Brain pericyte (primary cell): Measurements from ENCODE around the gene SSH2.
"Not testable (repeated sequence)": the region's sequence is repeated elsewhere in the genome, so short reads cannot be mapped to it uniquely, and the experiment has no call there.

ENCODE experiments used
- DNase-seq: peaks from one replicate; pipeline ENCODE4 v3.0.0-alpha.2; 2012; ENCODE audit warnings: low read depth, low spot score

The SSH2 gene

DNA sequence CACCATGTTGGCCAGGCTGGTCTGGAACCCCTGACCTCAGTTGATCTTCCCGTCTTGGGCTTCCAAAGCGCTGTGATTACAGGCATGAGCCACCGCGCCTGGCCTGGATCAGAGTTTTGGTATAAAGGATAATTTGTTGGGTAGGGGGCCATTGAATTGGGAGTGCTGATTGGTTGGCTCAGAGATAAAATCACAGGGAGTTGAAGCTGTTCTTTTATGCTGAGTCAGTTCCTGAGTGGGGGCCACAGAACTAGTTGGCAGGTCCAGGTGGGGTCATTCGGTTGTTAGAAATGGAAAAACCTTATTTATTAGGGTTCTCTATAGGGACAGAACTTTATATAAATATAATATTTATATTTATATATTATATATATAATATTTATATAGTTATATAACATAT lies 147.1 kb downstream of the SSH2 start:
- no peak for DNase-seq

DNA sequence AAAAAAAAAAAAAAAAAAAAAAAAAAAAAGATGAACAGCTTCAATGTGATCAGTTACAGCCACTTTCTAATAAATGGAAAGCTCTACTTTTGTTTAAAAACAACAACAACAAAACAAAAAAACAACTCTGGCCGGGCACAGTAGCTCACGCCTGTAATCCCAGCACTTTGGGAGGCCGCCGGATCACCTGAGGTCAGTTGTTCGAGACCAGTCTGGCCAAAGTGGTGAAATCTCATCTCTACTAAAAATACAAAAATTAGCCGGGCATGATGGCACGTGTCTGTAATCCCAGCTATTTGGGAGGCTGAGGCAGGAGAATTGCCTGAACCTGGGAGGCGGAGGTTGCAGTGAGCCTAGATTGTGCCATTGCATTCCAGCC lies 150.2 kb downstream of the SSH2 start:
- not testable (repeated sequence) for DNase-seq

DNA sequence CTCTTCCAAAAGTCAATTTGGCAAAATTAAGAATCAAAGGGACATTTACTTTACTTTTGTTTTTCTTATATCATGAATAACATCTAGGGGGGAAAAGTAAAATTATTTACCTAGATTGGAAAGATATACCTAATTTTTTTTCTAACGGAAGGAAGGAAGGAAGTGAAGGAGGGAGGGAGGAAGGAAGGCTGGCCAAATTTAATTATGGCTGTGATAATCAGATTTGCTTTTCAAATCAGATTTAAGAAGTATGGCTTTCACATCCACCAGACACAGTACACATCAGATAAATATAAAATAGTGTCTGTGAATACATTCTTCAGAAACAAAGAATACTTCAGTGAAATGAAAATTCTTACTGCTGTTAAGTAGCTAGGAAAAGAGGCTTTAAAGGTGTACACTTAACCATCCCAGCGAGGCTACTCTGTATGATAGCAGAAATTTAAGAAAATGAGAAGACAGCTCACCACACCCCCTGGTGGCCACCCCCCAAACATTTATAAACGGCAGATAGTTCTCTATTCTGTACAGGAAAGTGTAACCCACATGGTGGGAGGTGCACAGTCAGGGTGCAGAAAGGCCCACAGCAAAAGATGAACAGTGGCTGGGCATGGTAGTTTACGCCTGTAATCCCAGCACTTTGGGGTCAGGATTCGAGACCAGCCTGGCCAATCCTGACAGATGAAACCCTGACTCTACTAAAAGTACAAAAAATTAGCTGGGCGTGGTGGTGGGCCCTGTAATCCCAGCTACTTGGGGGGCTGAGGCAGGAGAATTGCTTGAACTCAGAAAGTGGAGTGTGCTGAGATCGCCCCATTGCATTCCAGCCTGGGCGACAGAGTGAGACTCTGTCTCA lies 150.8 kb downstream of the SSH2 start:
- DNase-seq: no peak

DNA sequence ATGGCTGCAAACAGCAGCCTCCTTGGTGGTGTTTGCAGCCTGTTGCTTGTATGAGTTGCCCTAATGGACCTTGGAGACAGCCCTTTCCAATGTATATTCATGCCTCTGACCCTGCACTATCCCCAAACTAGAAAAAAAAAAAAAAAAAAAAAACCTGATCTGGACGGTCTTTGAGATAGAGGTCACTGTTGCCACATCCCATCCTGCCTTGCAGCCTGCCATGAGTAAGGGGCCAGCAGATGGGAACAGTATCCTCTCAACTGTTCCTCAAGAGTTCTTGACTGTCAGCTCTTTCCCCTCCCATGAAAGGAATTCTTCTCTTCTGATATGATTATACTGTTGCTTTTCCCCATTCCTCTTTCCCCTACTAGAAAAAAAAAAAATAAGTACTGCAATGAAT lies 152.4 kb downstream of the SSH2 start:
- DNase-seq: no peak

GRCh38 chr17:29776026-29776425 lies 154.0 kb downstream of the SSH2 start:
- DNase-seq: no peak

- no peak for DNase-seq
Observed at GRCh38 chr17:29772981-29773380, 157.0 kb downstream of the SSH2 start.

GRCh38 chr17:29771546-29771945 lies 158.5 kb downstream of the SSH2 start:
- DNase-seq: no peak

DNA sequence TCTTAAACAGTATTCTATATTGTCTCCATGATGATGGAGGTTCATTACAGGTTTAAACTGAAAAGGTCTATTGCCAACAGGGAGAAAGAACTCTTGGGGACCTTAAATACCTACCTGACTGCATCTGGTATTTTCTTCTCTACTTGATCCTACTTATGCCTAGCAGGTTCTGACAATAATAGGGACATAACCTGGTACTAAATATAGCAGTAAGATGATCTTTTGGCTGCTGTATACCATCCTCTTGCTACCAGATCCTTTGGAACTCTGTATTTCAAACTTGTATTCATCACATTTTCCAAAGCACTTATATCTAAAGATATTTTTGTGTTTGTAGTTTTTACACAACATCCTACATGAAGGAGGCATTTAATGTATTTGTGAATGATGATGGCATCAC lies 160.8 kb downstream of the SSH2 start:
- no peak for DNase-seq

- no peak for DNase-seq
Observed at GRCh38 chr17:29766796-29767327, 163.2 kb downstream of the SSH2 start.

GRCh38 chr17:29764748-29765147 lies 165.3 kb downstream of the SSH2 start:
- no peak for DNase-seq

- DNase-seq: no peak
Observed at GRCh38 chr17:29764217-29764616, 165.8 kb downstream of the SSH2 start.

- DNase-seq: no peak
Observed at GRCh38 chr17:29763273-29763672, 166.8 kb downstream of the SSH2 start.

DNA sequence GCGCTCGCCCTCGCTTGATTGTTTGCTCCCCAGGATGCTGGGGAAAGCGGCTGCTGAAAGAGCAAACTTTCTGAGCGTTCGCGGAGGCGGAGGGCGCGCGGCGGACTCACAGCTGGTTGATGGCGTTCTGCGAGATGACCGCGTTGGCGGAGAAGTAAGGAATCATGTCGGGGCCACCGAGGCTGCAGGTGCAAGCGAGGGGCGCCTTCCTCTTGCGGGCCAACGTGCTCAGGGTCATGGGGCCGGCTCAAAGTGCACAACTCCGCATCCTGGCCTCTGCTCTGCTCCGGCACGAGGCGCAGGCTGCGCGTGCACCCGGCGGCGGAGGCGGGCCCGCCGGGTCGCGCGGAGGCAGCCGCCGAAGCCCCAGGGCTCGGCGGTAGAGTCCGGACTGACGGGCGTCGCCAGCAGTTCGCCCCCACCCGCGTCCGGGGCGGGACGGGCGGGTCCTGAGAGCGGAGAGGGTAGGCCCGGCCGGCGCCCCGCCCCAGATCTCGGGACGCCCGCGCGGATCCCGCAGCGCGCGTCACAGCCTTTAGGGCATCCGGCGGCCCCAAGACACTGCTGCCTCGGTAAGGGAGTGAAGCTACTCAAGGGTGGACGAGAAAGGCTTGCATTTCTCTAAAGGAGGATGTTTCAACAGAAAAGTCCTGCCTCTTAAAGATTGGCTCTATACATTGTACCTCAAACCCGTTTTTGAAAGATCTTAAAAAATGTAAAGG lies 168.8 kb downstream of the SSH2 start:
- peak; percentile 31 for DNase-seq

DNA sequence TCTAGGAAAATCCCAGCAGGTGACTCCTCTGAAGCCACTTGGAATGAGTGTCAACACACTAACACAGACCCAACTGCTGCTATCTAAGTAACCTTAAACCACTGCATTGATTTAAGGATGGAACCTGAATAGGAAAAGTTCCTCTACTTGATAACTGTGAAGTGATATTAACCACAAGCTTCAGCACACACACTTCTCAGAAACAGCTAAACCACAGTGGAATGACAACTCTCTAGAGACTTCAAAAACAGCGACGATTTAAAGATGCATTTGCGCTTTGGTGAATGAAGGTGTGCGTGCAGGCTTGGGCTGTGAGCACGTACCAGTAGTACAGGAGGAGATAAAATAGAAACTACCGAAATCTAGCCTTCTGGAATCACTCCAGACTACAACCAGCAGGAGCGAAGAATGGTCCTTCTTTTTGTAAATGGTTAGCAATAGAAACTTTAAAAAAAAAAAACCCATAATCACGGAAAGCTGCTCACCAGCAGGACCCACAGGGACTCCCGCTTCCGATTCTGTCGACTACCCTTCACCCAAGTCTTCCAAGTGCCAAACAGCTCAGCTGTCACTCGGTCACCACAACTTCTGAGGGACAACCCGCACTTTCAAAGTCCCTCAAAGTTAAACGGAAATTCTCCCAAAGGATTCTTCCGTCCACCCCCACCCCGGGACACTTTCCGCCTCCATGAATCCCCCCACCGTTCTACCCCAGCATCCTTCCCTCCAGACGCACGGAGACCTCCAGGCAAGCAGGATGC lies 169.6 kb downstream of the SSH2 start:
- DNase-seq: peak; percentile 25

- no peak for DNase-seq
Observed at GRCh38 chr17:29758255-29758654, 171.8 kb downstream of the SSH2 start.

DNA sequence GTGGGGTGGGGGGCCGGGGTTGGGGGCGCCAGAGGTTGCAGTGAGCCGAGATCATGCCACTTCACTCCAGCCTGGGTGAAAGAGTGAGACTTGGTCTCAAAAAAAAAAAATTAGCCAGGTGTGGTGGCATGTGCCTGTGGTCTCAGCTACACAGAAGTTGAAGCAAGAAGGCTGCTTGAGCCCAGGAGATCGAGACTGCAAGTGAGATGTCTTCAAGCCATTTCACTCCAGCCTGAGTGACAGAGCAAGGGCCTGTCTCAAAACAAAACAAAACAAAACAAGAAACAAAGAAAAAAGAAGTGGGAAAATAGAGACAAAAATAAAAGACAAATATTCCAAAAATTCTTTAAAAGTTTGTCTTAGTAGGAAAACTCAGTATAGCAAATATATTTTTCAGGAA lies 172.2 kb downstream of the SSH2 start:
- no peak for DNase-seq

GRCh38 chr17:29753845-29754439 lies 176.1 kb downstream of the SSH2 start:
- DNase-seq: no peak

DNA sequence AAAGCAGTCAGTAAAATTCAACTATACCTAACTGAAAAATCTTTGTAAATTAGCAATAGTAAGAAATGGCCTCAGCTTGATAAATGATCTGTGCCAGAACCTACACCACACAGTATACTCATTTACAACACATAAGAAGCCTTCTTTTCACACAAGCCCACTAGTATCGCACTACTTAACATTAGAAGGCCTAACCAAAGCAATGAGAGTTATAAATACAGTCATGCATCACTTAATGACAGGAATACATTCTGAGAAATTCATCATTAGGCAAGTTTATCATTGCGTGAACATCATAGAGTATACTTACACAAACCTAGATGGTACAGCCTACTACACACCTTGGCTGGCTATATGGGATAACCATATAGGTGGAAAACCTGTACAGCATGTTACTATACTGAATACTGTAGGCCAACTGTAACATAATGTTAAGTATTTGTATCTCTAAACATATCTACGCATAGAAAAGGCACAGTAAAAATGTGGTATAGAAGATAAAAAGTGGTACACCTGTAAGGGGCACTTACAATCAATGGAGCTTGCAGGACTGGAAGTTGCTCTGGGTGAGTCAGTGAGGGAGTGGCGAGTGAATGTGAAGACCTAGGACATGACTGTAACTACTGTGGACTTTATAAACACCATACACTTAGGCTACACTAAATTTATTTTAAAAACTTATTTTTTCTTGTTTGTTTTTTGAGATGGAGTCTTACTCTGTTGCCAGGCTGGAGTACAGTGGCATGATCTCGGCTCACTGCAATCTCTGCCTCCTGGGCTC lies 180.8 kb downstream of the SSH2 start:
- DNase-seq: no peak

DNA sequence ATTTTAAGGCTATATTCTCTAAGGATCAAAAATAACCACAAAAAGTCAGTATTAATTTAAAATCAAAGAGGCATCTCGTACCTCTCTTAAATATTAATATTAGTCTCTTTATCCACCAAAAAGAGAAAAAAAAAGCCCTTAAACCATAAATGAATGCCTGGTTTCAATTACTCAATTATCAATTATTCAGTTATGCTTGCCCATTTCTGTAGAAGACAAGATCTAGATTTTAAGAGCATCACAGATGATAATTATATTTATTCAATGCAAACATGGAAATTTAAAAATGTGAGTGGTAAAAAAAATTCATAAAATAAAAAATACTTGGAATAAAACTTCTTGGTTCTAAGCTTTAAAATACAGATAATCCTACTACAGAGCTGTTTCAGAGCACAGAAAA lies 181.6 kb downstream of the SSH2 start:
- no peak for DNase-seq

GRCh38 chr17:29747660-29748059 lies 182.4 kb downstream of the SSH2 start:
- DNase-seq: no peak

DNA sequence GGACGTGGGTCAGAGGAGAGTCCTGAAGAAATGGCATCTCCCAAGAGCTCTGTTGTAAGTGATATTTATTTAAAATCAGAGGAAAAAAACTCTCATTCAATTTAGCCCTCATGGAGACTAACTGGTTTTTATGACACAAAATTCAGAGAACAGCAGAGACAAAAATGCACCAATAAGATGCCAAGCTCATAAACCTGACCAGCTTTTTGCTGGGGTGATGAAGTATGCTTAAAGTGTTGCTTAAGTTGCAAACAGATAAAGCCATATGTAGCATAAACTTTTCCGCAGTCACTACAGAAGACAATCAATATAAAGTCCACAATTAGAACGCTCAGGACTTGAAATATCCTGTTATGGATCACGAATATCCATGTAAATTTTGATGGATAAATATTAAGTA lies 183.4 kb downstream of the SSH2 start:
- no peak for DNase-seq
